Lower leg skin (tissue), 4 donors: ENCODE results near the gene PDZD2. TPM values are rescaled to one million over a fixed set of nuclear protein-coding genes. Genes with fewer than 3 reads are reported as not detected.

Experiments used
- DNase-seq, 2 donors: peaks; one replicate each; pipeline ENCODE4 v3.0.0-alpha.2; 2019; ENCODE audit warnings: low spot score in 2 of 2
- H3K4me3 ChIP-seq: fragments of 200-600 bp; sonication (generic); 2 replicates; pipeline ENCODE4 v1.5.1; 2017; ENCODE audit warnings: mild to moderate bottlenecking, low read depth; ENCODE audit not compliant: poor library complexity, severe bottlenecking
- CTCF ChIP-seq, 3 donors: fragments of 450-650 bp; IDR thresholded peaks; one replicate each; pipeline ENCODE4 v1.5.1; 2016; ENCODE audit warnings: antibody characterized with exemption in 3 of 3, mild to moderate bottlenecking in 3 of 3, moderate library complexity in 2 of 3
- POLR2A ChIP-seq, 2 donors: fragments of 450-650 bp; IDR thresholded peaks; one replicate each; pipeline ENCODE4 v1.6.1; 2016 to 2017; ENCODE audit warnings: antibody characterized with exemption in 2 of 2, mild to moderate bottlenecking in 1 of 2, moderate library complexity in 1 of 2
- WGBS, 2 donors: methylation state at CpG; one replicate each; pipeline ENCODE4 v1.1.5; 2018; 5-methylcytosine and 5-hydroxymethylcytosine counted together
- intact Hi-C: fragments of 100-400 bp; cut with DNase I; formaldehyde crosslinking; loops from one replicate; pipeline ENCODE4 v1.15.0; 2023; ENCODE audit warnings: low total_unique reads
- total RNA-seq, 4 donors: library from RNA; depleted of rRNA; stranded (reverse); fragments of >200 nt; gene quantifications; one replicate each; pipeline ENCODE4 v1.1.0, GENCODE V29; 2016

Gene PDZD2
- total RNA-seq, 4 donors from 2014 or later: 102 to 150 (median 116) TPM

- peak; percentile 61 to 83 for DNase-seq
- intact Hi-C loops: loop anchor here (10.0 kb wide), 1 partner anchor 508 kb away; no protein-coding TSS in a partner anchor
- WGBS, 2 donors: 57 to 67% methylated on average over 20 of the region's 20 CpGs
- no peak overlapping the region for H3K4me3 ChIP-seq
- TF ChIP-seq CTCF (IDR thresholded peaks at IDR 0.05) (peak in 1 of 3 donors; percentile 32), POLR2A (IDR thresholded peaks at IDR 0.05) (no peak)
These were observed 454.2 kb downstream of the PDZD2 start for GRCh38 chr5:32092938-32093812.

- intact Hi-C loops: loop anchor here (10.0 kb wide), 1 partner anchor 510 kb away; no protein-coding TSS in a partner anchor
- no peak for TF ChIP-seq CTCF (IDR thresholded peaks at IDR 0.05)
- TF ChIP-seq POLR2A (IDR thresholded peaks at IDR 0.05): no peak
- WGBS, 2 donors: 89 to 94% methylated on average over 5 of the region's 5 CpGs
- DNase-seq: peak in 1 of 2 donors; percentile 6
- no peak overlapping the region for H3K4me3 ChIP-seq
These were observed 455.8 kb downstream of the PDZD2 start for GRCh38 chr5:32094691-32095090.

- WGBS, 2 donors: 63 to 65% methylated on average over 7 of the region's 7 CpGs
- peak in 1 of 2 donors; percentile 32 for DNase-seq
- H3K4me3 ChIP-seq: no peak overlapping the region
- TF ChIP-seq POLR2A (IDR thresholded peaks at IDR 0.05) (no peak), CTCF (IDR thresholded peaks at IDR 0.05) (no peak)
- intact Hi-C loops: loop anchor here (10.0 kb wide), 1 partner anchor 510 kb away; no protein-coding TSS in a partner anchor
These were observed 456.3 kb downstream of the PDZD2 start for GRCh38 chr5:32095261-32095671.

- WGBS, 2 donors: 88 to 90% methylated on average over 10 of the region's 10 CpGs
- intact Hi-C loops: loop anchor here (10.0 kb wide), 1 partner anchor 512 kb away; no protein-coding TSS in a partner anchor
- no peak overlapping the region for H3K4me3 ChIP-seq
- DNase-seq: peak in 1 of 2 donors; percentile 68
- TF ChIP-seq CTCF (IDR thresholded peaks at IDR 0.05) (no peak), POLR2A (IDR thresholded peaks at IDR 0.05) (no peak)
These were observed 458.1 kb downstream of the PDZD2 start for GRCh38 chr5:32096891-32097595.

- intact Hi-C loops: loop anchor here (10.0 kb wide), 1 partner anchor 513 kb away; no protein-coding TSS in a partner anchor
- H3K4me3 ChIP-seq: no peak overlapping the region
- TF ChIP-seq CTCF (IDR thresholded peaks at IDR 0.05) (no peak), POLR2A (IDR thresholded peaks at IDR 0.05) (no peak)
- peak in 1 of 2 donors; percentile 64 for DNase-seq
- WGBS, 2 donors: 70 to 73% methylated on average over 9 of the region's 9 CpGs
These were observed 459.4 kb downstream of the PDZD2 start for GRCh38 chr5:32098291-32098690.
